HG02588 (cell line): ENCODE data around the gene ARMC12.
"Not testable (repeated sequence)": the region's sequence is repeated elsewhere in the genome, so short reads cannot be mapped to it uniquely, and the experiment has no call there.

Experiments
- ATAC-seq: cut with Tn5 transposase; IDR thresholded peaks from one replicate; pipeline ENCODE4 v1.9.1; 2021; ENCODE audit warnings: mild to moderate bottlenecking, moderate library complexity; ENCODE audit not compliant: unreplicated experiment

ARMC12 gene

DNA sequence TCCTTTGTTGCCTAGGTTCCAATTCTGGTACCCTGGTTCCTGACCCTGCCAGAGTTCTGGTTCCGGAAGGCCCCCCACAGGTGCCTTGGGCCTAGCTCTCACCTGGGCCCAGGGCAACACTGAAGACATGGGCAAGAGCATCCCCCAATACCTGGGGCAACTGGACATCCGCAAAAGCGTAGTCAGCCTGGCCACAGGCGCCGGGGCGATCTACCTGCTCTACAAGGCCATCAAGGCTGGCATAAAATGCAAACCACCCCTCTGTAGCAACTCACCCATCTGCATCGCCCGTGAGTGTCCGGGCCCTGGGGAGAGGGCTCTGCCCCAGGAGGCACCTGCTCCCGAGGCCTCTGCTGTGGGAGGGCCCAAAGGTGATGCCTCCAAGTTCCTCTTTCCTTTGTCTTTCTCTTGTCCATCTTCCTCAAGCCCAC lies at the start of gene ARMC12:
TSS of gene ARMC12 (plus strand) at position 51 of the 431 bp plus-strand sequence. CDS start at position 128, 77 bp downstream.
- ATAC-seq = no peak

DNA sequence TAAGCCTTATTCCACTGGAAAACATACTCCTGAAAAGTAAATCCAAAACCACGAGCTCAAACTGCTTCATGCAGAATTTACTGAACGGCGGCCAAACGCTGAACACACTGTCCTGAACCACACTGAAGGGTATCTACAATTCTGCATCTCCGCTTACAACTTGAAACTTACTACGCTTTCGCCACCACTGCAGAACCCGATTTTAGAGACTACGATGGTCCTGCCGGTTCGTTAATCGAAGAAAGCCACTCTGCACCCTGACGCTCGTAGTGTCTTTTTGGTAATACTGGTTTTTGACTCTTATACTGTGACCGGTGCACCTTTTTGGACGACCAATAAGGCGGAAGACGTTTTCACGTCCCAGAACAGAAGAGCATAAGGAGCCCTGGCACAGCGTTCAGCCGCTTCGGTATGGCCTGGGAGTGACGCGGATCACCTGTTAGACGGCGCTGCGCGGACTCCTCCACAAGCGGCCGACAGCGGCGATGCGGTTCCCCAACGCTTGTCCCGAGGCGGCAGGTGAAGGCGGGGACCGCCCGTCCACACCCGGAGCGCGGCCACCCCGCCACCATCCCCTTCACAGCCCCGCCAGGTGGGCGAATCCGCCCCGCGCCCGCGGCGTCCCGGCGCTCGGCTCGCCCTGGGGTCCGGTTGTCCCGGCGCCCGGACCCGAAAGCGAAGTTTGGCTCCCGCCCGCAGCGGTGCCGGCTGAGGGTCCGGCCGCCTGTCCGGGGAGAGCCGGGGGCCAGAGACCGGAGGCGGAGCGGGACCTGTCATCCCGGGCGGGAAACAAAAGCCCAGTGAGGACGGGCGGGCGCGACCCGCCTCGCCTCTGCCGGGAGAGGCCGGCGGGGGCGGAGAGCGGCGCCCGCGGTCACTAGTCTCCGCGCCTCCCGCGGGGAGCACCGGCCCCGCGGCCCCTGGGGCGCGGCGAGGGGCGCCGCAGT lies 48.9 kb upstream of the ARMC12 start:
- ATAC-seq = peak; percentile 29

- ATAC-seq = peak; percentile 90
These were observed 48.1 kb upstream of the ARMC12 start, which contains the start of gene FKBP5 for GRCh38 chr6:35688605-35689322. Gene FKBP5, minus strand, starts transcription at chr6:35688915. Its CDS starts 46,091 bp downstream, at chr6:35642824.

- ATAC-seq = not testable (repeated sequence)
These were observed 46.8 kb upstream of the ARMC12 start for GRCh38 chr6:35690006-35690405.

GRCh38 chr6:35690484-35690883 lies 46.3 kb upstream of the ARMC12 start:
- no peak for ATAC-seq

GRCh38 chr6:35691027-35691824 lies 45.6 kb upstream of the ARMC12 start:
- no peak for ATAC-seq

DNA sequence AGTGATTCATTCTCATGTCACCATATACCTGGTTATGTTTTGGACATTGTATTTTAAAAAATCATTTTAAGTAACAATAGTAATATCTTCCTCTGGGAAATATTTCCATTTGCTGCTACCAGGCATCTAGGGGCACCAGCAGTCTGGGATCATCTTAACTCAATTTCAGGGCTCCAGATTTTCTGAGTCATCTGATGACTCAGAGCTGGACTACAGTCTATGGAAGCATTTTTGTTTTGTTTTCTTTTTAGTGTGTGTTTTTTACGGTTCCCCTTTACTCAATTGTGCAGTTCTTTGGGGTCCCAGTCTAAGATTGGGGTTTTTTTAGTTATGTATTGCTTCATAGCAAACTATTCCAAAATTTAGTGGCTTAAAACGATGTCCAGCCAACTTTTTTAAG lies 42.4 kb upstream of the ARMC12 start:
- no peak for ATAC-seq

- ATAC-seq = not testable (repeated sequence)
These were observed 38.4 kb upstream of the ARMC12 start for GRCh38 chr6:35698430-35698829.

DNA sequence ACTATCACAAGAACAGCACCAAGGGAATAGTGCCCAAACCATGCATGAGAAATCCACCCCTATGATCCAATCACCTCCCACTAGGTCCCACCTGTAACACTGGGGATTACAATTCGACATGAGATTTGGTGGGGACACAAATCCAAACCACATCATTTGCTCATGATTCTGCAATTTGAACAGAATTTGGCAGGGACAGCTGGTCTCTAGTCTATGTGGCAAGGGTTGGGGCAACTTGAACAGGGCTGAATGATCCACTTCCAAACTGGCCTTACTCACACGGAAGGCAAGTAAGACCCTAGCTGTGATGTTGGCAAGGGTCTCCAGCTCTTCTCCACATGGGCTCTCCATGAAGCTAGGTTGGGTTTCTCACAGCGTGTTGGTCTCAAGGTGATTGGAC lies 38.0 kb upstream of the ARMC12 start:
- no peak for ATAC-seq

DNA sequence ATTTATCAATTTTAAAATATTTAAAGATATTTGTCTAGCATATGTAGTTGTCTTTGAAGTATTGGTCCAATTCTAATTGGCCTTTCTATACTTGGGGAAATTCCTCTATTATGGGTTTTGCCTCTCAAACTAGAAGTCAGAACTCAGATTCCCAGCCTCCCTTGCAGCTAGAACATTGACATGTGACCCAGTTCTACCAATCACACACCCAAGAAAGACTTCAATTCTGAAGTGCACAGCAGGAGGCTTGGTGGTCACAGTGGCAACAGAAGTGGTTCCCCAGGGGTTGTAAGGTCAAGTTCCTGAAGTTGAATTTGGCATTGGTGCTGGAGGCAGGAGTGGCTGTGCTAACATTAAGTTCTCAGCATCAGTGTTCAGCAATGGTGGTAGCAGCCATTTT lies 33.3 kb upstream of the ARMC12 start:
- ATAC-seq = no peak

GRCh38 chr6:35706468-35706867 lies 30.4 kb upstream of the ARMC12 start:
- no peak for ATAC-seq

DNA sequence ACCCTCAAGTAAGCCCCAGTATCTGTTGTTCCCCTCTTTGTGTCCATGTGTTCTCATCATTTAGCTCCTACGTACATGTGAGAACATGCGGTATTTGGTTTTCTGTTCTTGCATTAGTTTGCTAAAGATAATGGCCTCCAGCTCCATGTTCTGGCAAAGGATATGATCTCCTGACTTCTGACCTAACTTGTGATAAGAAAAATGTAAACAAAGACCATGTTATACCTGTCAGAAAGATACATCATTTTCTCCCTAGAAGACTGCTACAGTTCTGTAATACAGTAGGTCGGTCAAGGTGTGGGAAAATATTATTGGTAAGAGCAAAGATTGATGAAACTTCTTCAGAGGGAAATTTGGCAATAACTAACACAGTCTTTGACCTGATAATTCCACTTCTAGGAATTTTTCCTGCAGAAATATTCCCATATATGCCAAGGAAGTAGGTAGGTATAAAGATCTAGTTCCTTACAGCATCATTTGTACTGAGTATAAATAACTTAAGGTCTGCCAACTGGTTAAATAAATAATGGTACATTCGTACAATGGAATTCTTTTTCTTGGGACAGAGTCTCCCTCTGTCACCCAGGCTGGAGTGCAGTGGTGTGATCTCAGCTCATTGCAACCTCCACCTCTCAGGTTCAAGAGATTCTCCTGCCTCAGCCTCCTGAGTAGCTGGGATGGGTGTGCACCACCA lies 29.0 kb upstream of the ARMC12 start:
- ATAC-seq = no peak

DNA sequence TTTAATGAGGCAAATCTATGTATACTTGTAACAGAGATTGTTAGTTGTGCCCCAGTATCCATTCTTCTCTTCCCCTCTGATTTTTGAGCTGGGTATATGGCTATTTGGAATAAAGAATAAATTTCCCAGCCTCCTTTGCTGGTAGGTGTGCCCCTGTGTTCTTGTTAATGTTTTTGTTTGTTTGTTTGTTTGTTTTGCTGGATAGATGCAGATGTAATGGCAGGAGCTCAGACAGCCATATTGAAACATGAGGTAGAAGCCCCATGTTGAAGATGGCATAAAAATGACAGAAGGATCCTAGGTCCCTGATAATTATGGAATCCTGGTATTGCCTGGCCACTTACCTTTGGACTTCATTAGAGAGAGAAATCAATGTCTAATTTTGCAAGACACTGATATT lies 28.2 kb upstream of the ARMC12 start:
- no peak for ATAC-seq

DNA sequence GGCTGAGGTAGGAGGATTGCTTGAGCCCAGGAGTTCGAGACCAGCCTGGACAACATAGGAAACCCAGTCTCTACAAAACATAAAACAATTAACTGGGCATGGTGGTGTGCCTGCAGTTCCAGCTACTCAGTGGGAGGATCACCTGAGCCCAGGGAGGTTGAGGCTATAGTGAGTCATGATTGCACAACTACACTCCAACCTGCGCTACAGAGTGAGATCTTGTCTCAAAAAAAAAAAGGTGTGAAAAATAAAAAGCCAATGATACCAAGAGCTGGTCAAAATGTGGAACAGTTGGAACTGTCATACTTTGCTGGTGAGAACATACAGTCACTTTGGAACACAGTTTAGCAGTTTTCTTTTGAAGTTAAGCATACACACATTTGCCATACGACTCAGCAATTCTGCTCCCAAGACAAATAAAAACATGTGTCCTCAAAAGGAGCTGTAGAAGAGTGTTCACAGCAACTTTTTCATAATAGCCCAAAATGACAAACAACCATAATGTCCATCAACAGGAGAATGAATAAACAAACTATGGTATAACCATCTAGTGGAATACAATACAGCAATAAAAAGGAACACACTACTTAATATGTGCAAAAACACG lies 26.5 kb upstream of the ARMC12 start:
- no peak for ATAC-seq

DNA sequence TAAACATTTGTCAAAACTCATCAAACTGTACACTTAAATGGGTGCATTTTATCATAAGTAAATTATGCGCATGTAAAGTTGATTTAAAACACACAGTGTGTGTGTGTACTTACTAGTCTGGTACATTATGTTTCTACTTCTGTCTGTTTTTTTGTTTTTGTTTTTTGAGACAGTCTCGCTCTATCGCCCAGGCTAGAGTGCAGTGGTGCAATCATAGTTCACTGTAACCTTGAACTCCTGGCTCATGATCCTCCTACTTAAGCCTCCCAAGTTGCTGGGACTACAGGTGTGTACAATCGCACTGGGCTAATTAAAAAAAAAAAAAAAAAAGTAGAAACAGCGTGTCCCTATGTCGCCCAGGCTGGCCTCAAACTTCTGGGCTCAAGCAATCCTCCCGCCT lies 25.1 kb upstream of the ARMC12 start:
- ATAC-seq = no peak

- ATAC-seq = no peak
These were observed 23.6 kb upstream of the ARMC12 start for GRCh38 chr6:35713006-35713767.

- ATAC-seq = no peak
These were observed 20.0 kb upstream of the ARMC12 start for GRCh38 chr6:35716798-35717197.

DNA sequence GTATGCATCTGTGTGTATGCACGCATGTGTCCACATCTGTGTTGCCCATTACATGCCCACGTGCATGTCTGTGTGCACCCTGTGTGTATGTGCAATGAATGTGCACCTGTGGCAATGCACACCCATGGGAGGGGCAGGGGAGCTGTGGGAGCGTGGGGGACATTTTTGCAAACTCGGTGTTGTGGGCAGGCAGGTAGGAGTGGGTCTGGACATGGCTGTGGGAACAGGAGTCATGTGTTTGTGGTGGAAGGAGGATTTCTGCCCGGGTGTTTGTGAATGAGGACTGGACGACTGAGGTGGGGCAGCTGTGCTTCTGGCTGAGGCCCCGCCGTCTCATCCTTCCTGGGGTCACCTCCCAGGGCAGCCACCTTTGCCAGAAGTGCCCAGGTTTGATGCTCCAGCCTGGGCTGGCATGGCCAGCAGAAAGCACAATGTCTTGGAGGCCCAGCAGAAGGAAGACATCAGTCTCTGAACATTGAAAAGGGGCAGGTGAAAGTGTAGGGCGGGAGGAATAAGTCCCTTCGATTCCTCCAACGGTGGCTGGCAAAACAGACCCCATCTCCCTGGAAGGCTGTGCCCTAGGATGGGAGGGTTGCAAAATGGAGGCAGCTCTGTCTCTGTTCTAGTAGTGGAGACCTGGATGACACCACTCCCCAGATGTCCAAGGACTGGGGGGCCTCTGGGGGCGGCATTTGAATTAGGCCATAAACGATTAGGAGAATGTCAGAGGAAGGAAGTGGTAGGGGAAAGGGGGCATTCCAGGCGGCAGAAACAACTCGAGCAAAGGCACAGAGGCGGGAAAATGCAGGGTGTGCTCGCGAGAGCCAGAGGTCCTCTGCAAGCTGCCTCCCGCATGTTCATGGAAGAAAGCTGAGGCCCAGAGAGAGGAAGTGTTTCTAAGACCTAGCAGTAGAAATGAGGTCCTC lies 19.1 kb upstream of the ARMC12 start:
- ATAC-seq = no peak
